Erythroblast (primary cell): Measurements from ENCODE around the gene SRP54.

ENCODE experiments used
- GATA1 ChIP-seq: IDR thresholded peaks from 2 replicates; pipeline ENCODE4 v1.6.1; 2011; ENCODE audit warnings: low read depth, mild to moderate bottlenecking, control low read depth, low read length, moderate library complexity
- POLR2A ChIP-seq: IDR thresholded peaks from 2 replicates; pipeline ENCODE4 v1.6.1; 2011; ENCODE audit warnings: mild to moderate bottlenecking, low read length

GRCh38 chr14:35073486-35073885, 90.7 kb downstream of the SRP54 start:
- TF ChIP-seq POLR2A (no peak), GATA1 (no peak)
